Esophagus muscularis mucosa (tissue), 4 donors: Measurements from ENCODE around the gene RHOD. TPM values are rescaled to one million over a fixed set of nuclear protein-coding genes. Genes with fewer than 3 reads are reported as not detected.

Experiments used
- DNase-seq: peaks from one replicate; pipeline ENCODE4 v3.0.0-alpha.2; 2017; ENCODE audit errors: extremely low spot score
- H3K27ac ChIP-seq, 4 donors: fragments of 200-600 bp; sonication (generic); replicated peaks in 1 of 4; 1 replicate in 3 of 4; 2 replicates in 1 of 4; pipeline ENCODE4 v1.5.1; 2016 to 2019; ENCODE audit warnings: mild to moderate bottlenecking in 1 of 4
- H3K27me3 ChIP-seq, 4 donors: fragments of 200-600 bp; sonication (generic); one replicate each; pipeline versions ENCODE4 v1.5.1 to v1.6.0; 2016 to 2019
- H3K36me3 ChIP-seq, 4 donors: fragments of 200-600 bp; sonication (generic); one replicate each; pipeline ENCODE4 v1.5.1; 2016 to 2019
- H3K4me1 ChIP-seq, 4 donors: fragments of 200-600 bp; sonication (generic); one replicate each; pipeline ENCODE4 v1.5.1; 2016 to 2019
- H3K4me3 ChIP-seq, 4 donors: fragments of 200-600 bp; sonication (generic); 1 replicate in 2 of 4; 2 replicates in 2 of 4; pipeline ENCODE4 v1.5.1; 2016 to 2019; ENCODE audit warnings: mild to moderate bottlenecking in 4 of 4, moderate library complexity in 1 of 4
- H3K9me3 ChIP-seq, 4 donors: fragments of 200-600 bp; sonication (generic); 1 replicate in 3 of 4; 2 replicates in 1 of 4; pipeline ENCODE4 v1.5.1; 2016 to 2019
- CTCF ChIP-seq, 3 experiments: fragments of 200-600 bp in 2 of 3; fragments of 450-650 bp in 1 of 3; sonication (generic) in 2 of 3; IDR thresholded peaks; one replicate each; pipeline ENCODE4 v1.5.1; 2017 to 2019; ENCODE audit warnings: antibody characterized with exemption in 3 of 3, mild to moderate bottlenecking in 2 of 3, moderate library complexity in 1 of 3
- EP300 ChIP-seq: sonication (generic); formaldehyde crosslinking; IDR thresholded peaks from one replicate; pipeline ENCODE4 v1.6.1; 2017; ENCODE audit warnings: antibody characterized with exemption
- POLR2A ChIP-seq: fragments of 450-650 bp; IDR thresholded peaks from one replicate; pipeline ENCODE4 v1.6.1; 2017; ENCODE audit warnings: antibody characterized with exemption, moderate library complexity, mild to moderate bottlenecking, low read depth
- POLR2AphosphoS5 ChIP-seq, 2 donors: sonication (generic); formaldehyde crosslinking; IDR thresholded peaks; one replicate each; pipeline ENCODE4 v1.6.1; 2017; ENCODE audit warnings: antibody characterized with exemption in 2 of 2
- WGBS: methylation state at CpG from one replicate; pipeline ENCODE4 v1.1.5; 2018; 5-methylcytosine and 5-hydroxymethylcytosine counted together
- intact Hi-C: fragments of 100-400 bp; cut with DNase I; formaldehyde crosslinking; loops from one replicate; pipeline ENCODE4 v1.15.1; 2023
- total RNA-seq, 4 donors: library from RNA; depleted of rRNA; stranded (reverse); fragments of >200 nt; gene quantifications; one replicate each; pipeline versions ENCODE4 v1.1.0 to v1.2.1, GENCODE V29; 2016

RHOD gene
- total RNA-seq, 4 donors from 2014 or later, result 14.4 to 34.7 (median 20.4) TPM

GRCh38 chr11:67030976-67031375, 25.7 kb upstream of the RHOD start:
- Histone ChIP-seq H3K4me1 (peaks cover 0 to 14% (median 12%) of the 10 kb centered on the region in 4 donors), H3K4me3 (no peak overlapping the region), H3K36me3 (no peaks in the 10 kb centered on the region), H3K9me3 (no peaks in the 10 kb centered on the region), H3K27me3 (peaks cover 0 to under 1% (median 0%) of the 10 kb centered on the region in 4 donors), H3K27ac (no peak overlapping the region)
- TF ChIP-seq CTCF (IDR thresholded peaks at IDR 0.05), result no peak
- TF ChIP-seq EP300, result no peak
- no peak for TF ChIP-seq POLR2A
- no peak for TF ChIP-seq POLR2AphosphoS5 (IDR thresholded peaks at IDR 0.05)
- no peak for DNase-seq
- WGBS, result 78% methylated on average over 6 of the region's 9 CpGs
- intact Hi-C loops, result no loop called here

- Histone ChIP-seq H3K4me3 (no peak overlapping the region), H3K27me3 (no peaks in the 10 kb centered on the region), H3K4me1 (peaks cover 0 to 14% (median 12%) of the 10 kb centered on the region in 4 donors), H3K27ac (no peak overlapping the region), H3K36me3 (no peaks in the 10 kb centered on the region), H3K9me3 (no peaks in the 10 kb centered on the region)
- no peak for DNase-seq
- 80% methylated on average over 18 of the region's 23 CpGs for WGBS
- TF ChIP-seq CTCF (IDR thresholded peaks at IDR 0.05) (no peak), POLR2A (no peak), EP300 (no peak), POLR2AphosphoS5 (IDR thresholded peaks at IDR 0.05) (no peak)
- intact Hi-C loops, result no loop called here
Observed at GRCh38 chr11:67031791-67032561, 24.7 kb upstream of the RHOD start.

GRCh38 chr11:67032830-67033551, 23.7 kb upstream of the RHOD start:
- no peak for DNase-seq
- H3K27me3 ChIP-seq, result no peaks in the 10 kb centered on the region
- TF ChIP-seq POLR2AphosphoS5 (IDR thresholded peaks at IDR 0.05) (no peak), POLR2A (no peak), CTCF (IDR thresholded peaks at IDR 0.05) (no peak), EP300 (no peak)
- H3K9me3 ChIP-seq, result no peaks in the 10 kb centered on the region
- H3K36me3 ChIP-seq, result no peaks in the 10 kb centered on the region
- WGBS, result 61% methylated on average over 12 of the region's 12 CpGs
- no peak overlapping the region for H3K4me3 ChIP-seq
- peaks cover 0 to 14% (median 12%) of the 10 kb centered on the region in 4 donors for H3K4me1 ChIP-seq
- intact Hi-C loops, result no loop called here
- H3K27ac ChIP-seq, result no peak overlapping the region

- Histone ChIP-seq H3K27me3 (no peaks in the 10 kb centered on the region), H3K27ac (no peak overlapping the region), H3K9me3 (no peaks in the 10 kb centered on the region), H3K4me1 (peaks cover 0 to 14% (median 12%) of the 10 kb centered on the region in 4 donors), H3K36me3 (no peaks in the 10 kb centered on the region), H3K4me3 (no peak overlapping the region)
- no peak for DNase-seq
- TF ChIP-seq POLR2A (no peak), POLR2AphosphoS5 (IDR thresholded peaks at IDR 0.05) (no peak), EP300 (no peak)
- WGBS, result 60% methylated on average over 8 of the region's 8 CpGs
- intact Hi-C loops, result no loop called here
Observed at GRCh38 chr11:67033661-67034166, 22.9 kb upstream of the RHOD start.

- Histone ChIP-seq H3K9me3 (no peaks in the 10 kb centered on the region), H3K4me1 (peaks cover 0 to 14% (median 12%) of the 10 kb centered on the region in 4 donors), H3K4me3 (no peak overlapping the region), H3K27me3 (peaks cover 0 to 3% (median 0%) of the 10 kb centered on the region in 4 donors), H3K27ac (no peak overlapping the region), H3K36me3 (no peaks in the 10 kb centered on the region)
- 88% methylated on average over 4 of the region's 6 CpGs for WGBS
- no peak for TF ChIP-seq CTCF (IDR thresholded peaks at IDR 0.05)
- no peak for TF ChIP-seq POLR2AphosphoS5 (IDR thresholded peaks at IDR 0.05)
- no peak for DNase-seq
- intact Hi-C loops, result no loop called here
Observed at GRCh38 chr11:67034350-67034749, 22.3 kb upstream of the RHOD start.
